ENCODE results near the gene CALR. TPM values are rescaled to one million over a fixed set of nuclear protein-coding genes. Genes with fewer than 3 reads are reported as not detected.

Gene CALR
- total and polyA plus RNA-seq, 9 of the 15 experiments (the other 6 are each of a cell fraction or from before 2014, with no cell fraction given), result 126 to 811 (median 642) TPM

GRCh38 chr19:12937927-12938778 is at the start of gene CALR (continued):
- TF ChIP-seq ZNF318 (IDR thresholded peaks at IDR 0.05; ENCODE audit: borderline replicate concordance in 1 of 2, low read depth in 1 of 2), result peak in 1 of 2 experiments; percentile 35; a peak in 1 of 4 replicates
- TF ChIP-seq PHTF2 (CRISPR knock-in tag; IDR thresholded peaks at IDR 0.05), result no peak
- TF ChIP-seq ELK1 (CRISPR knock-in tag; IDR thresholded peaks at IDR 0.05), result no peak
- peak in 1 of 2 experiments; percentile 31; a peak in 1 of 4 replicates for TF ChIP-seq SRF (CRISPR knock-in tag; IDR thresholded peaks at IDR 0.05)
- peak; percentile 21 for TF ChIP-seq PRDM10 (IDR thresholded peaks at IDR 0.05; ENCODE audit: partially characterized antibody)
- TF ChIP-seq ZNF133 (CRISPR knock-in tag; IDR thresholded peaks at IDR 0.05), result no peak
- TF ChIP-seq ZFPM2 (CRISPR knock-in tag; IDR thresholded peaks at IDR 0.05), result no peak
- TF ChIP-seq MEF2D (tag; conservative IDR thresholded peaks at IDR 0.05; ENCODE audit: low read depth), result peak; percentile 26; the same call in 1 of the 2 replicates
- TF ChIP-seq MTA3 (IDR thresholded peaks at IDR 0.05; ENCODE audit: borderline replicate concordance), result peak; percentile 100
- no peak; the same call in 1 of the 2 replicates for TF ChIP-seq ATF3 (IDR thresholded peaks at IDR 0.05)
- TF ChIP-seq ATF3 (CRISPR knock-in tag; conservative IDR thresholded peaks at IDR 0.05), result no peak
- TF ChIP-seq SNRNP70 (optimal IDR thresholded peaks at IDR 0.05; ENCODE audit: low read depth, low read length), result no peak
